K562 treated with DMSO at 1 percent for 48 hours (cell line): ENCODE data around the gene SNX22. TPM values are rescaled to one million over a fixed set of nuclear protein-coding genes. Genes with fewer than 3 reads are reported as not detected.

ENCODE experiments used
- total RNA-seq: library from RNA; unstranded; fragments of 300-600 nt; gene quantifications from 2 replicates; pipeline ENCODE4 v1.2.3, GENCODE V29; 2022; ENCODE audit warnings: low replicate concordance; ENCODE audit errors: extremely low read depth

Gene SNX22
- not detected in 2 replicates for total RNA-seq

DNA sequence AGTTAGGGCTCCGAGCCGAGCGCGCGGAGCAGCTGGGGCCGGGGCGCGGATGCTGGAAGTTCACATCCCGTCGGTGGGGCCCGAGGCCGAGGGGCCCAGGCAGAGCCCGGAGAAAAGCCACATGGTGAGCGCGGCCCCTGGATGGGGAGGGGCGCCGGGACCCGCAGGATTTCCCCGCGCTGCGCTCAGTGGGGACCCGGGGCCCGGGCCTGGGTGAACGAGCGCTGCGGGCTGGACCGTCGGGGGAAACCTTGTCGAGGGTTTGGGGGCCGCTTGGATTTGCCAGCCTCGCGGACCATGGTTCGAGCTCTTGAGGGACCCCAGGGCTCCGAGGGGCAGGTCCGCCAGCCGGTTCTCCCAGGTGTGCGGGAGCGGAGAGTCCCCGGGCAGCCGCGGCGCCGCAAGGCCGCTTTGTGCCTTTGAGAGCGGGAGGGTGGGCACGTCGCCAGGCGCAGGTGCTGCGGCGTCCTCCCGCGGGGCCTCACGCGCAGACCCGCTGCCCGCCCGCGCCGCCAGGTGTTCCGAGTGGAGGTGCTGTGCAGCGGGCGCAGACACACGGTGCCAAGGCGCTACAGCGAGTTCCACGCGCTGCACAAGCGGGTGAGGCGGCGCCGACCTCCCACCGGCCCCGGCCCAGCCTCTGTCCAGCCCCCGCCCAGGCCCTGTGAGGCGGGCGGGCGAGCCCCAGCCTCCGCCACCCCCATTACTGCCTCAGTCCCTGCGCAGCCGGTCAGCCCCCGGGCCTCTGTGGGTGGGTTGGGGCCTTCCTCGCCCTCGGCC lies at the start of gene SNX22:
Gene SNX22, plus strand, starts transcription at position 5 of the 780 bp plus-strand sequence. Its CDS starts 45 bp downstream, at position 50.

DNA sequence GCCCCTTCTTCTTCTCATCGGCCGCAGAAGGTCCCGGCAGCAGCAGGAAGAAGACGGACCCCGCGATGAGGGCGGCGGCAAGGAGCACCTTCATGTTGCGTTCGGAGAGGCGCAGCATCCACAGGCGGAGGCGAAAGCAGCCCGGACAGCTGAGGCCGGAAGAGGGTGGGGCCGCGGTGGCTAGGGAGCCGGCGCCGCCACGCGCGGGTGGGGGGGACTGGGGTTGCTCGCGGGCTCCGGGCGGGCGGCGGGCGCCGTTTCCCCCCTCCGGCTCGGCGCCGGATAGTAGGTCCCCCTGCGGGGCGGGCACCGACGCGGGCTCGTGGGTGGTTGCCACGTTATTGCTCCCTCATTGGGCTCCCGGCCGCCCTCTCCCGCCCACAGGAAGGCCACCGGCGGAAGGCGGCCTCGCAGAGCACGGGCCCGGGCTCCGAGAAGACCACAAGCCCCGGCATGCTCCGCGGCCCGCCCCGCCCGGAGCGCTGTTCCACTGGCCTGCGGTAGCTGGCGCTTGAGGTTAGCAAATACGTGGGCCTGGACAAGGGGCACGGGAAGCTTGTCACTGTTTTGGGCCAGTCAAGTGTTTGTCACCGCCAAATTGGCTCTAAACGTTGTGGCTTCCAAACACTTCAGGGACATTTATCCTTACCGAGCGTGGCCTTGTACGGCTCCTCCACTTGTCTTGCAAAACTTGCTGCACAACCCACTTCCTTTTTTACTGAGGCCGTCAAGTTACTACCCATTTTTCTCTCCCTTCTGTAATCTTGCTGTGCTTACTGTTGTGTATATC lies 11.5 kb downstream of the SNX22 start, which contains the start of gene PPIB:
Gene PPIB, minus strand, starts transcription at position 154 of the 790 bp plus-strand sequence. Its CDS starts 36 bp downstream, at position 118.

Other genes with a start within 250 kb of the SNX22 start
- not detected in 2 replicates for gene DAPK2, start 105.2 kb upstream of the SNX22 start, total RNA-seq
- gene CIAO2A, start 57.9 kb upstream of the SNX22 start, total RNA-seq, result not detected in 2 replicates
- not detected in 2 replicates for gene SNX1, start 55.7 kb upstream of the SNX22 start, total RNA-seq
- not detected in 2 replicates for gene PPIB, start 11.3 kb downstream of the SNX22 start, total RNA-seq
- gene CSNK1G1, start 204.4 kb downstream of the SNX22 start, total RNA-seq, result not detected in 2 replicates
- gene PCLAF, start 229.7 kb downstream of the SNX22 start, total RNA-seq, result not detected in 2 replicates
- not detected in 2 replicates for gene TRIP4, start 236.1 kb downstream of the SNX22 start, total RNA-seq